ENCODE data around the gene SPATA17. TPM values are rescaled to one million over a fixed set of nuclear protein-coding genes. Genes with fewer than 3 reads are reported as not detected.

Gene SPATA17
- total and polyA plus RNA-seq, 2 of the 8 experiments (the other 6 are each of a cell fraction or from before 2014, with no cell fraction given) = 0.17 to 0.48 TPM

- TF ChIP-seq ATF3 (IDR thresholded peaks at IDR 0.05; ENCODE audit: insufficient read depth, low read depth, low read length) (no peak), KDM5A (IDR thresholded peaks at IDR 0.05; ENCODE audit: low read length) (no peak), E2F6 (IDR thresholded peaks at IDR 0.05) (no peak), POU5F1 (IDR thresholded peaks at IDR 0.05; ENCODE audit: low read depth, low read length) (no peak), GABPA (IDR thresholded peaks at IDR 0.05; ENCODE audit: borderline replicate concordance, insufficient read depth, low read length) (no peak)
- TF ChIP-seq, protein P1, sequence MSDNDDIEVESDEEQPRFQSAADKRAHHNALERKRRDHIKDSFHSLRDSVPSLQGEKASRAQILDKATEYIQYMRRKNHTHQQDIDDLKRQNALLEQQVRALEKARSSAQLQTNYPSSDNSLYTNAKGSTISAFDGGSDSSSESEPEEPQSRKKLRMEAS (IDR thresholded peaks at IDR 0.05) = no peak
Measured at GRCh38 chr1:217857061-217857460, 225.9 kb downstream of the SPATA17 start (continued).

Measured in H1 (cell line).